ENCODE data around the gene ARAP3. TPM values are rescaled to one million over a fixed set of nuclear protein-coding genes. Genes with fewer than 3 reads are reported as not detected.

ARAP3 gene
- total and polyA plus RNA-seq, 2 experiments from 2014 or later, result 18.4 to 33.2 TPM

Other genes starting within 250 kb of the ARAP3 start
- gene PCDHGC3, start 206.3 kb downstream of the ARAP3 start, total RNA-seq (2014; rRNA removed; shearing (Covaris generic)), result 12.9 and 13.3 TPM in 2 replicates
- gene PCDHGC3, start 206.3 kb downstream of the ARAP3 start, polyA plus RNA-seq (2016; fragmentation: Nextera tagmentation; extraction: Ambion mirVana), result 13.8 and 14.4 TPM in 2 replicates
- 2.3 and 3.0 TPM in 2 replicates for gene PCDHGC4, start 197.2 kb downstream of the ARAP3 start, total RNA-seq (2014; rRNA removed; shearing (Covaris generic))
- gene PCDHGC4, start 197.2 kb downstream of the ARAP3 start, polyA plus RNA-seq (2016; fragmentation: Nextera tagmentation; extraction: Ambion mirVana), result 0.31 TPM in 1 of 2 replicates, not detected in the other
- gene PCDHGC5, start 193.1 kb downstream of the ARAP3 start, total RNA-seq (2014; rRNA removed; shearing (Covaris generic)), result 0.54 and 1.5 TPM in 2 replicates
- 0.16 TPM in 1 of 2 replicates, not detected in the other for gene PCDHGC5, start 193.1 kb downstream of the ARAP3 start, polyA plus RNA-seq (2016; fragmentation: Nextera tagmentation; extraction: Ambion mirVana)
- 97.0 and 104 TPM in 2 replicates for gene DIAPH1, start 63.2 kb downstream of the ARAP3 start, total RNA-seq (2014; rRNA removed; shearing (Covaris generic))
- gene DIAPH1, start 63.2 kb downstream of the ARAP3 start, polyA plus RNA-seq (2016; fragmentation: Nextera tagmentation; extraction: Ambion mirVana), result 42.9 and 43.5 TPM in 2 replicates
- 74.6 and 90.0 TPM in 2 replicates for gene HDAC3, start 45.4 kb downstream of the ARAP3 start, total RNA-seq (2014; rRNA removed; shearing (Covaris generic))
- gene HDAC3, start 45.4 kb downstream of the ARAP3 start, polyA plus RNA-seq (2016; fragmentation: Nextera tagmentation; extraction: Ambion mirVana), result 59.2 and 59.3 TPM in 2 replicates
- gene RELL2, start 45.2 kb downstream of the ARAP3 start, total RNA-seq (2014; rRNA removed; shearing (Covaris generic)), result 30.6 and 34.6 TPM in 2 replicates
- gene RELL2, start 45.2 kb downstream of the ARAP3 start, polyA plus RNA-seq (2016; fragmentation: Nextera tagmentation; extraction: Ambion mirVana), result 18.6 and 20.4 TPM in 2 replicates
- gene FCHSD1, start 30.8 kb downstream of the ARAP3 start, total RNA-seq (2014; rRNA removed; shearing (Covaris generic)), result 28.7 and 46.6 TPM in 2 replicates
- 17.9 and 24.7 TPM in 2 replicates for gene FCHSD1, start 30.8 kb downstream of the ARAP3 start, polyA plus RNA-seq (2016; fragmentation: Nextera tagmentation; extraction: Ambion mirVana)
- 155 and 183 TPM in 2 replicates for gene PCDH1, start 196.2 kb upstream of the ARAP3 start, total RNA-seq (2014; rRNA removed; shearing (Covaris generic))
- gene PCDH1, start 196.2 kb upstream of the ARAP3 start, polyA plus RNA-seq (2016; fragmentation: Nextera tagmentation; extraction: Ambion mirVana), result 26.2 and 27.8 TPM in 2 replicates
- gene DELE1, start 241.6 kb upstream of the ARAP3 start, total RNA-seq (2014; rRNA removed; shearing (Covaris generic)), result 50.0 and 62.2 TPM in 2 replicates
- 25.6 and 26.9 TPM in 2 replicates for gene DELE1, start 241.6 kb upstream of the ARAP3 start, polyA plus RNA-seq (2016; fragmentation: Nextera tagmentation; extraction: Ambion mirVana)